Fibroblast of skin of scalp (primary cell): ENCODE results near the gene UBE2E1.

Source experiments
- DNase-seq: peaks from one replicate; pipeline ENCODE4 v3.0.0-alpha.2; 2013

The UBE2E1 gene

GRCh38 chr3:23919628-23920027 is 113.9 kb downstream of the UBE2E1 start:
- DNase-seq = no peak

DNA sequence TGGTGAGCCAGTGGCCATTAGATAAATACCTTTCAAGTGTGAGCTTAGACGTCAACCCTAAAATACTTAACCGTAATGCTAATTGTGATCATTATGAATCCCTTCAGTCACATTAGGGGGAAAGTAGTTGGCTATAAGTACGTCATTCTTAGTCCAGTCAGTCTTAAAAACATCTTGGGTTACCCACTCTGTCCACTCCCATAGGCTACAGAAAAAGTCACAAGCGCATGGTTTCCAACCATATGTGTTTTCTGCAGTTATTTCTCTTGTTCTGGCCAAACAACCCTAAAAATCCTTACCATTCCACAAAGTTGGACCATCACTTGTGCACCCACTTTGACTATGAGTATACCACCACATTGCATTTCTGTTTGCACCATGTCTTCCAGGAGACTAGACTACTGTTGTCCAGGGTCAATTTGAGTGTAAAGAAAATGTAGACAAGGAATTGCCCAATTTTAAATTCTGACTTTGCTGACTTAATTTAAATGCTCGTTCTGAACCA is 114.4 kb downstream of the UBE2E1 start:
- DNase-seq = no peak

- DNase-seq = no peak
Observed at GRCh38 chr3:23921052-23921511, 115.3 kb downstream of the UBE2E1 start.

- peak; percentile 91 for DNase-seq
Observed at GRCh38 chr3:23923786-23924185, 118.0 kb downstream of the UBE2E1 start.

DNA sequence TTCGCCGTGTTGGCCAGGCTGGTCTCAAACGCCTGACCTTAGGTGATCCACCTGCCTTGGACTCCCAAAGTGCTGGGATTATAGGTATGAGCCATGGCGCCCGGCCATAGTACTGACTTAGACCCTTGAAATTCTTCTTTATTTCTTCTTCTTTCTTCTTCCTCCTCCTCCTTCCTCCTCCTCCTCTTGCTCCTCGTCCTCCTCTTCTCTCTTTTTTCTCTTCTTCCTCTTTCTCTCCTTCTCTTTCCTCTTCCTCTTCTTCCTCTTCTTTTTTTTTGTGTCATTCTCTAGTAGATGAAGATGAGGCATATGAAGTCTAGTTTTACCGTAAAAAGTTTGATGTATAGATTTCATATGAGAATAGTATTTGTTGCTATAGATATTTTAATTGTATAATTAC is 120.5 kb downstream of the UBE2E1 start:
- DNase-seq = no peak

DNA sequence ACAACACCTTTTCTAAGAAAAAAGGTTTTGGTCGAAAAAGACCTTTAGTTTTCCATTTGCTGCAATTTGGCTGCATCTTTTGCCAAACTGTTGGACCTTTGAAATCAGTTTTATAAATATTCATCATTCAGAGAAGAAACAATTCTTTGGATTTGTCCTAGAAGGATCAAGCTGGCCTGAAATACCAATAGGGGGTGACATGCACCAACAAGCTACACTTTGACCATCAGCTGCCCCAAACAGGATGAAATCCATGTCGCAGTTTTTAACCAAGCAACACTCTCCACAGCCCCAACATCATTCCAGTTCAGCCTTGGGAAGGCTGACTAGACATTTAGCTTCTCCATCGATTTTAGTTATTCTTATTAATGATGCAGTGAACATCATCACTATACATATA is 121.0 kb downstream of the UBE2E1 start:
- no peak for DNase-seq

GRCh38 chr3:23928524-23928923 is 122.8 kb downstream of the UBE2E1 start:
- no peak for DNase-seq

DNA sequence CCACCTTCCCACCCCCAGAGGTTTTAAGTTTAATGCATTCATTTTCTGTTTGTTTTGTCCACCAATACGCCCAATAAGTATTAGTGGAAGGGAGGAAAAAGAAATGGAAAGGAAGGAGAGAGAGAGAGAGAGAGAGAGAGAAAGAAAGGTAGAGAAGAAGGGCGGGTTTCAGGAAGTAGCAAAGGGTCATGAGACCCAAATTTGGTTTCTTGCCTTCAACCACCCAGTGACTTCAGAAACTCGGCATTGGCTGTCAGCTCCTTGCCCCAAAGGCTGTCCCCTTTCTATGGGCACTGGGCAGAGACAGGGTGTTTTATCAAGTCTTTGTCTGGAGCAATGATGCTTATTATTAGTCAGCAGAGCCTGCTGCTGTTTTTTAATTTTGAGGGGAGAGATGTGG is 125.8 kb downstream of the UBE2E1 start:
- no peak for DNase-seq

- DNase-seq = no peak
Observed at GRCh38 chr3:23932571-23932970, 126.8 kb downstream of the UBE2E1 start.

DNA sequence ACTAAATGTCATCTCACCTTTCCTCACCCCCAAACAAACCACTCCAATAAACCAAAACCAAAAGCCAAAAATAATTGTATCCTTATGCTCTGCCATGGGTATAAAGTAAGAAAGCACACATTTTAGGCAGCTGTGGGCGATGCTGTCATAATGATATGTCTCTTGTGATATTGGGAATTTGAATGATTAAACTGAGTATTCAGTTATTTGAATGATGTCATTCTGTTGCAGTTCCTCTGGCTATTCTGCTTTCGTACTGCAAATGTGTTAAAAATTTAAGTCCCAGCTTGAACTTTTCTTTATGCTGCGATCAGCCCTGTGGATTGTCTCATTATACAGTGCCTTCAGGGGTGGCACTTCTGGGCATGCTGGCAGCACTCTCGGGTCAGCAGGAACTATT is 128.5 kb downstream of the UBE2E1 start:
- no peak for DNase-seq

- no peak for DNase-seq
Observed at GRCh38 chr3:23937296-23937695, 131.5 kb downstream of the UBE2E1 start.

DNA sequence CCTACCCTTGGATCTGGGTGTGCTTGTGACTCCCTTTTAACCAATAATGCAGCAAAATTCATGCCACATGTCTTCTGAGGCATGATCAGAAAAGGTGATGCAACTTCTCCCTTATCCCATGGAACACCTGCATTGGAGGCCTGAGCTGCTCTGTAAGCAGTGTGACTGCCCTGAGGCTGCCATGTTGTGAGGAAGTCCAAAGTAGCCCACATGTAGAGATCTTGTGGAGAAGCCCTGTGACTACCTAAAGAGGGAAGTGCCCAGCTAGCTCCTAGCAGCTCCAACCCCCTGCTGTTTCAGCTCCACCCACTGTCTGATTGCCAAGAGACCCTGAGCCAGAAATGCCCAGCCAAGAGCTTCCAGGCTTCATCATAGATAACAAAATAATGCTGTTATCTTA is 132.9 kb downstream of the UBE2E1 start:
- no peak for DNase-seq

- no peak for DNase-seq
Observed at GRCh38 chr3:23940775-23941174, 135.0 kb downstream of the UBE2E1 start.
